GM21515 (cell line): ENCODE results near the gene DPF3.
"Not testable (repeated sequence)": the region's sequence is repeated elsewhere in the genome, so short reads cannot be mapped to it uniquely, and the experiment has no call there.

Experiments
- ATAC-seq: cut with Tn5 transposase; IDR thresholded peaks from one replicate; pipeline ENCODE4 v1.9.1; 2021; ENCODE audit not compliant: unreplicated experiment

Gene DPF3

GRCh38 chr14:72776701-72777261 is 117.1 kb downstream of the DPF3 start:
- ATAC-seq = no peak

DNA sequence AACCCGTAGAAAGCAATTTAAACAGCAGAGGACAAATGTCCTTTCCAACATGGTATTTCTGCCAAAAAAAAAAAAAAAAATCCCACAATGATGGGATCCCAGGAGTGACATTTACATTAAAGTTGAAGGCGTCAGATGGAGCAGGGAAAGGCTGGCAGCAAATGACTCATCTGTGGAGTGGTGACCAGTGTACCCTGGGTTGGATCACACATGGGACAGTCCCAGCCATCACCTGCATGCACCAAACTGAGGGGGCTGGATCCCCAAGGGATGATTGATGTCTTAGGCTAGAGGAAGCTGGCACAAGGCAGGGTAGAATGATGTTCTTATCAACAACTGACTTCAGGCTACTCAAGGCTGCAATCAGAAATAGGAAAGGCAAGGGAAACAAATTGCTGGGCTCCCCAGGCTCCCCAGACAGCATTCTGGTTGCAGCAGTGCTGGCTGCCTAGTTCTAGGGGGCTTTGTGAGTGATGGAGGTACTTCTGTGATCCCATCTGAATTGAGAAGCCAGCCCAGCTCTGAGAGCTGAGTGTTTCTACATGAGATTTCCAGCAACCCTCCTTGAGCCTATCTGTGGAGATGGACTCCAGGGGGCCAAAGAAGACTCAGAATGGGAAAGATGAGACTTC is 117.9 kb downstream of the DPF3 start:
- no peak for ATAC-seq

DNA sequence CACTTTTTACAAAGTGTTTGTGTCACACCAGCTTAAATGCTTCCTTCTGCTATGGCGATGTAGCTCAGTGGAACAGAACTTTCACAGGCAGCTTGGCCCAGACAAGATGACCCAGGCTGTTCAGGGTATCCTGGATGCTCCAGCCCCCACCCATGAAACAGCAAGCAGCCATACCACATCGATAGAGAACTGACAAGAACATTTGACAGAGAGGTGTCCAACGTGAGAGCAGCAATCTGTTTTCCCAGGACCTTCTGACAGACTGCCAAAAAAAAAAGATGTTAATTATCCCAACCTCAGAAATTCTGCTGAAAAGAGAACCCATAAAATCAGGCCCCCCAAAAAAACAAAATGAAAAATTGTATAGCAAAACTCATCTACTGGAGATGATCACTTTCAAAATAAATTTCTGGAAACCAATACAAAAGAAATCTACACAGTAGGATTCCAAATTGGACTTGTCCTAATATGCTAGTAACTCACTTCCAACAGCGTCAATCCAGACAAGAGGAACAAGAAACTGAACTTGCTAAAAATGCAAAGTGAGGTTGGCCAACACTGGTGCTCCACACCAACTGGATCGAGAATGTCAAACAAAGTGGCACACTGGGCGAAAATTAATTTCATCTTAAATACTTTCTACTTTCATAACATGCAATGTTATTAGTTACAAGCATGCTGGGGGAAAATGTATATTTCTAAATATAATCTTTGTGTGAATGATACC is 118.8 kb downstream of the DPF3 start:
- ATAC-seq = no peak

- no peak for ATAC-seq
These were observed 119.8 kb downstream of the DPF3 start for GRCh38 chr14:72774141-72774540.

- no peak for ATAC-seq
These were observed 122.3 kb downstream of the DPF3 start for GRCh38 chr14:72771561-72771960.

DNA sequence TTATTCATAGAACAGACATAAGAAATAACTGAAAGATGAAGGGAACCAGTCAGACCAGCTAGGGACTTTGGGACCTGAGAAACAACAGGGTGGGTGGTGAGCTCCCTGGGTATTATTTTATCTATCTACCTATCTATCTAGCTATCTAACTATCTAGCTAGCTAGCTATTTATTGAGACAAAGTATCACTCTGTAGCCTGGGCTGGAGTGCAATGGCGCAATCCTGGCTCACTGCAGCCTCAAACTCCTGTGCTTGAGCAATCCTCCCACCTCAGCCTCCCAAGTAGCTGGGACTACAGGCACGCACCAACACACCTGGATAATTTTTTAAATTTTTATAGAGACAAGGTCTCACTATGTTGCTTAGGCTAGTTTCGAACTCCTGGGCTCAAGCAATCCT is 127.6 kb downstream of the DPF3 start:
- ATAC-seq = no peak

DNA sequence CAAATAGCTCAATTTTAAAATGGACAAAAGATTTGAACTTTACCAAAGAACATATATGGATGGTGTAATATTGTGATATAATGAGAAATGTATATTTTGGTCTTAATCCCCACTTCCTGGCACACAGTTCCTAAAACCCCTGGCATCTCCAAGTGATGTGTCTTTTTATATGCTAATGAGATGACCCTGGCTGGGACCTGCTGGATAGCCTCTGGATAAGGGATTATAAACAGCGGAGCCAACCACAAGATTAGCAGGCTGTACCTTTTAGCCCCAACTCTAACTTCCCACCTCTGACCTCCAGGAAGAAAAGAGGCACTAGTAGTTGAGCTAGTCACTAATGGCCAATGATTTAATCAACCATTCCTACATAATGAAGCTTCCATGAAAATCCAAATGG is 130.0 kb downstream of the DPF3 start:
- no peak for ATAC-seq

DNA sequence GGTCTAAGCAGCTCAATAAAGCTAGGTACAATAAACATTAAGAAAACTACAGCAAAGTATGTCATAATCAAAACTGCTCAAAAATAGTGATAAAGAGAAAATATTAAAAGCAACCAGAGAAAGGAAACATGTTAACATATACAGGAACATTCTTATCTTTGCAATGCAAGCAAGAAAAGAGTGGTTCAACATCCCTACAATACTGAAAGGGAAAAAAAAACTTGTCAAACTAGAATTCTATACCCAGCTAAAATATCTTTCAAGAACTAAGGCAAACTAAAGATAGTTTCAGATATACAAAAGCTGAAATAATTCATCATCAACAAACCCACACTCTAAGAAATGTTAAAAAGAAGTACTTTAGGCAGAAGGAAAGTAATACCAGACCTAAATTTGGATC is 134.2 kb downstream of the DPF3 start:
- ATAC-seq = no peak

- ATAC-seq = no peak
These were observed 134.9 kb downstream of the DPF3 start for GRCh38 chr14:72758993-72759392.

DNA sequence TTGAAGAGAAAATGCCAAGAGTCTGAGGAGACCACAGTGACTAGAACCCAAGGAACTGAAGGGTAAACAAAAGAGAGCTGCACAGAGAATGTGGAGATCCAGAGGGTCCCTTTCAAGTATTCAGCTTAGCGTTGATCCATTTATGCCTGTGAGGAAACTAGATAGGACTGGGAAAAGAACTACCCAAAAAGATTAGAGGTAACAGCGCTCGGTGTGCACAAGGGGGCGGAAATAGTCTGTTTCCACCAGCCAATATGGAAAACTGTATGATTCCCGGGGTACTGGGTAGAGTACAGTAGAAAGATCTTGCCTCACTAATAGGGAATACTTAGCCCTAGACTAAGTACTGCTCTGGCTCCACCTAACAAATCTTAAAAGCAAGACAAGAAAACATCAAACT is 135.5 kb downstream of the DPF3 start:
- no peak for ATAC-seq

GRCh38 chr14:72756967-72757366 is 136.9 kb downstream of the DPF3 start:
- no peak for ATAC-seq

DNA sequence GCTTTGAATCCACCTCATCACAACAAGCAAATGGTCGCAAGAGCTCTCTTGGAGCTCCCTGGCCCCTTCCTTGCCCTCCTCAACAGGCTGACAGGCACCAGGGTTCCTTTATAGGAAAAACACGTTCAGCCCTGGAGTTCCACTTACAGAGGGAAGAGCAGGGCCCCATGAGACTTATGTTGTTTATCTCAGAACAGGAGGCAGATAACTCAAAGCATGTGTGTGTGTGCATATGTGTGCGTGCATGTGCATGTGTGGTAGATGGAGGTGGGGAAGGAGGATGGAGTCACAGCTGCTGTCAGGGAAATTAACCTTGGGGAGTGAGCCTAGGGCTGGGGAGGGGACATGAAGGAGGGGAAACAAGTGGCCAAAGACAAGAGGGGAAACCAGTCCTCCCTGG is 138.1 kb downstream of the DPF3 start:
- no peak for ATAC-seq

GRCh38 chr14:72754949-72755348 is 139.0 kb downstream of the DPF3 start:
- no peak for ATAC-seq

DNA sequence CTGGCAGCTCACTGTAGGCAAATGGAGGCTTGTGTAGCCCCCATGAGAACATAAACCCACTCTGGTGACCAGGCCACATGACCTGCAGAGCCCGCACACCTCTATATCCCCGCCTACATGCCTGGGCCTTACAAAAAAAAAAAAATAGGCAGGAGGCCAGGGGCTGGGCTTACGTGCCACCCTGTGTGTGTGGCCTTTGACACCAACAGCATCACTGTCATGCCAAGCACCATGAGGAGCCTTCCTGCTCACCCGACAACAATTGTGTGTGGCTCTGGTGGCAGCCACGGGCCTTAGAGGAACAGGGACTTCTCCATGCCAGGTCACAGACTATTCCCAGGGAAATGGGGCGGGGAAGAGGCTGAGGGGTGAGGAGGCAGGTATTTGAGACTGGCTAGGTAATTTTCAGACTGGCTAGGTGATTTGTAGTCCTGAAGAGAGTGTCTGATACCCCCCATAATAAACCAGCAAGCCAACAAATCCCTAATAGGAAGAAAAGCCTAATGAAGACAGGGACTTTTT is 140.0 kb downstream of the DPF3 start:
- no peak for ATAC-seq

DNA sequence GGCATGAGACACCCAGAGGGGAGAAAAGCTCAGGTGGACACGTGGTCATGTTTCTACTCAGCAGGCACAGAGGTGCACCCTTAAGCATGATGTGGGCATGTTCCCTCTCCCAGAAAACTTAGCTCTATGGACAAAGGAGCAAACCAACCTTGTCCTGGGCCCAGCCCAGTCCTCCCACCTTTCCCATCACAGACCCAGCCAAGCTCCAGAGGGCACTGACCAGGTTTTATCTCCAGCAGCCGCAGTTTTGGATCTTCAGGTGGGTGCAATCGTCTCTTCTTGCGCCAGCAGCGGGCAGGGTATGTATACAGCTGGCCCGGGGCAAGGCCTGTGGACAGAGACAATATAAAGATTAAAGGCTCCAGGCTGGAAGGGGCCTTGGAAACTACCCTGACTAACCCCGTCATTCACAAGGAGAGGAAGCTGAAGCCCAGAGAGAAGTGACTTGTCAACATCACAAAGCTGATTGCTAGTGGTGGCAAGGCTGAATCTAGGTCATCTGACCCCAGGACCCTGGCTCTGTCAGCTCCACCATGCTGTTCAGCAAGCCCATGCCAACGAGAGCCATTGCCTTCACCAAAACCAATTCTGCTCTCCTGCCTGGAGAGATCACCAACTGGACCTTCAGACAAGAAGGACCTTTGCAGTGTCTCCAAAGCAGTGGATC is 140.7 kb downstream of the DPF3 start:
- ATAC-seq = no peak

DNA sequence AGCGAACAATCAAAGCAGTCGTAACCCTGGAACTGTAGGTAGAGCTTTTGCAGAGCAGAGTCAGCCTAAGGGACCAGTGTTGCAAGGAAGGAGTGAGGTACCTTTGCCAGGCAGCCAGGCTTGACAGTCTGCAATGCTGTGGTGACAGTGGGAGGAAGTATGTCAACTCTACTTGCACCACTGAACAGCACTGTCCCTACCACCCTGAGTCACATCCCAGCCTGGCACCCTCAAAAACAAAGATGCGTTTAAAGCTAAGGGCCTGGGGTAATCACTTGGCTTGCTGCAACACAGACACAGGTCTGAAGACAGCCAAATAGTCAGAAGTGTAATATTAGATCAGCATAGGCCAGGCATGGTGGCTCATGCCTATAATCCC is 141.9 kb downstream of the DPF3 start:
- ATAC-seq = no peak

DNA sequence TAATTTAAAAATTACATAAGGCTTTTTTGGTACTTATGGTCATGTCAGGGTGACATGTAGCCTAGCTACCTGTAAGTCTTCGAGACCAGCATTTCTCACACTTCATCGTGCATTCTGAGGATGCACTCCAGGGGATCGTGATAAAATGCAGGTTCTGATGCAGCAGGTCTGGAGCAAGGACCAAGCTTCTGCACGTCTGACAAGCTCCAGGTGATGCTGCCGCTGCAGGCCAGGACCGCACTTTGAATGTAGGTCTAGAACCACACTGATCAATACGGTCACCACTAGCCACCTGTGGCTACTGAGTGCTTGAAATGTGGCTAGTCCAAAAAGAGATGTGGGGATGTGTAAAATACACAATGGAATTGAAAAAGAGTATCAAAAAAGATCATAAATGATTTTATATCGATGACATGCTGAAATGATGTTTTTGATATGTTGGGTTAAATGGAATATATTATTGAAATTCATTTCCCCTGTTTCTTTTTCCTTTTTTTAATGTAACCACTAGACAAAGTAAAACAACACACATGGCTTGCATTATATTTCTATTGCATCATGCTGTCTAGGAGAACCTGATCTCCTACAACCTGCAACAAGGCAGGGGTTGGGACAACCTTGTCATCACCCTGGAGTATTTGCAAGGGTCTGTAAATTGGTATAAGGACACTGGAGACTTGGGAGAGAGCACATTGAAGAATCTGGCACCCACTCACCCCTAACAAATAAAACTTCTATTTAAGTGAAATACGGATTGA is 142.4 kb downstream of the DPF3 start:
- ATAC-seq = no peak

- not testable (repeated sequence) for ATAC-seq
These were observed 145.0 kb downstream of the DPF3 start for GRCh38 chr14:72748921-72749320.

DNA sequence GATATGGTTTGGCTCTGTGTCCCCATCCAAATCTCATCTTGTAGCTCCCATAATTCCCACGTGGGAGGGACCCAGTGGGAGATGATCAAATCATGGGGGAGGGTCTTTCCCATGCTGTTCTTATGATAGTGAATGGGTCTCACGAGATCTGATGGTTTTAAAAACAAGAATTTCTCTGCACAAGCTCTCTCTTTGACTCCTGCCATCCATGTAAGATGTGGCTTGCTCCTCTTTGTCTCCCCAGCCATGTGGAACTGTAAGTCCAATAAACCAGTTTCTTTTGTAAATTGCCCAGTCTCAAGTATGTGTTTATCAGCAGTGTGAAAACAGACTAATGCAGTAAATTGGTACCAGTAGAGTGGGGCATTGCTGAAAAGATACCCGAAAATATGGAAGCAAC is 146.2 kb downstream of the DPF3 start:
- ATAC-seq = no peak

DNA sequence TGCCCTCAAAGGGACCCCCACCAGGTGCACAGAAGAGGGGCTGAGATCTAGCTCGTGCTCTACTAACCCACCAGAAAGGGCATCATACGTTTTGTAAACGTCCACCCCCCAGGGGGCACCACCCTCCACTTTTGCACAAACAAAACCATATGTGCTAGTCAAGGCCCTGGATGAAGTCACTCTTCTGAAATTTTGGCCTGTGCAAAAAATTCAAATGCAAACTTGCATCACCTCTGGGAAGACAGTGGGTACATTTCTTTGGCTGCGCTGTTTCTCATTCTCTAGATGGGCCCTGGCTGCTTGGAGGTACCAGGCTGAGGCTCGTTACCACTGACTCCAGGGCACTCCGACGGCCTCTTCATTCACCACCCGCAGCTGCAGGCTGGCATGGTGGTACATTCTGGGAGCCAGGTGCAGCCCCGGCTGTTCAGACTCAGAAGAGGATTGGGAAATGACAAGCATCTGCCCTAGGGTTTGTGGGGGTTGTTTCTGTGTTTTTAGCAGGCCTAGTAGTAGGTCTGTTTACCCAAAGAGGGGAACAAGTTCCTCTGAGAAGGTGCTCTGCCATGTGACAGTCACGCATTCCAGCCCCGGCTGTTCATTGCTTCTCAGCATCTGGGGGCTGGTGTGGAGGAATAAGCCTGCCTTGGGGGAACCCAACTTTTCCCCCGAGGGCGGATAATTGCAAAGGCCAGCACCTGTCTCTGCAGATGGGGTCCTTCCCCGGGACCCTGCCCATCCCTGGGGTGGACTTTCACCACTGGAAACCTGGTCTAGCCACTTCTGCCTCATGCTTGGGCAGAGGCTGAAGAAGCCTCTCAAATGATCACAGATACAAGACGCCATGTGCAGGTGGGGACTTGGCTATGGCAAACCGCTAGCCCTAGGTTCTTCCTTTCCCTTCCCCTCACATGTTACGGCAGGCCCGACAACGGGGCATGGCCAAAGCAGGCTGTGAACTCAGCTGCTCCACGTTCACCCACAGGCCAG is 147.6 kb downstream of the DPF3 start:
- ATAC-seq = no peak
